Uterus (tissue), 4 donors: ENCODE data around the gene SH3YL1. TPM values are rescaled to one million over a fixed set of nuclear protein-coding genes. Genes with fewer than 3 reads are reported as not detected.

Experiments
- DNase-seq, 2 donors: peaks; one replicate each; pipeline ENCODE4 v3.0.0-alpha.2; 2019 to 2020
- H3K27ac ChIP-seq, 2 donors: fragments of 200-600 bp; sonication (generic); 1 replicate in 1 of 2; 2 replicates in 1 of 2; pipeline ENCODE4 v1.5.1; 2016 to 2018
- H3K27me3 ChIP-seq, 2 donors: fragments of 200-600 bp; sonication (generic); one replicate each; pipeline ENCODE4 v1.5.1; 2018 to 2019; ENCODE audit warnings: control low read depth in 1 of 2
- H3K36me3 ChIP-seq, 2 donors: fragments of 200-600 bp; sonication (generic); one replicate each; pipeline ENCODE4 v1.5.1; 2019; ENCODE audit warnings: control low read depth in 1 of 2
- H3K4me1 ChIP-seq, 2 donors: fragments of 200-600 bp; sonication (generic); one replicate each; pipeline ENCODE4 v1.5.1; 2018 to 2019; ENCODE audit warnings: control low read depth in 1 of 2
- H3K4me3 ChIP-seq, 2 donors: fragments of 200-600 bp; sonication (generic); 1 replicate in 1 of 2; 2 replicates in 1 of 2; pipeline ENCODE4 v1.5.1; 2018 to 2019; ENCODE audit warnings: mild to moderate bottlenecking in 1 of 2
- H3K9me3 ChIP-seq, 2 donors: fragments of 200-600 bp; sonication (generic); one replicate each; pipeline ENCODE4 v1.5.1; 2019; ENCODE audit warnings: control low read depth in 1 of 2
- POLR2A ChIP-seq, 2 donors: fragments of 450-650 bp; IDR thresholded peaks; one replicate each; pipeline ENCODE4 v1.6.1; 2016; ENCODE audit warnings: antibody characterized with exemption in 2 of 2, mild to moderate bottlenecking in 1 of 2, moderate library complexity in 1 of 2
- intact Hi-C: fragments of 100-400 bp; cut with DNase I; formaldehyde crosslinking; loops from one replicate; pipeline ENCODE4 v1.15.1; 2023; ENCODE audit warnings: low total_unique reads
- total RNA-seq, 4 donors: library from RNA; depleted of rRNA in 3 of 4; stranded (reverse); fragments of >200 nt in 3 of 4; gene quantifications; one replicate each; pipeline versions ENCODE4 v1.1.0 to v1.2.4, GENCODE V29; 2014 to 2023
- TF ChIP-seq, protein P1 (sequence below), 4 experiments: fragments of 200-600 bp in 2 of 4; fragments of 450-650 bp in 2 of 4; sonication (generic) in 2 of 4; IDR thresholded peaks; one replicate each; pipeline ENCODE4 v1.5.1; 2016 to 2019; ENCODE audit warnings: antibody characterized with exemption in 4 of 4, mild to moderate bottlenecking in 2 of 4, moderate library complexity in 1 of 4
- donor health status: DM: yes; HTN: yes; CAD: no.

Gene SH3YL1
- total RNA-seq, 4 donors from 2014 or later = 6.9 to 113 (median 55.5) TPM

GRCh38 chr2:202945-203344, 60.9 kb downstream of the SH3YL1 start:
- H3K27ac ChIP-seq = no peak overlapping the region
- no peak overlapping the region for H3K4me3 ChIP-seq
- H3K4me1 ChIP-seq = no peaks in the 10 kb centered on the region
- TF ChIP-seq POLR2A (IDR thresholded peaks at IDR 0.05) = no peak
- TF ChIP-seq, protein P1, sequence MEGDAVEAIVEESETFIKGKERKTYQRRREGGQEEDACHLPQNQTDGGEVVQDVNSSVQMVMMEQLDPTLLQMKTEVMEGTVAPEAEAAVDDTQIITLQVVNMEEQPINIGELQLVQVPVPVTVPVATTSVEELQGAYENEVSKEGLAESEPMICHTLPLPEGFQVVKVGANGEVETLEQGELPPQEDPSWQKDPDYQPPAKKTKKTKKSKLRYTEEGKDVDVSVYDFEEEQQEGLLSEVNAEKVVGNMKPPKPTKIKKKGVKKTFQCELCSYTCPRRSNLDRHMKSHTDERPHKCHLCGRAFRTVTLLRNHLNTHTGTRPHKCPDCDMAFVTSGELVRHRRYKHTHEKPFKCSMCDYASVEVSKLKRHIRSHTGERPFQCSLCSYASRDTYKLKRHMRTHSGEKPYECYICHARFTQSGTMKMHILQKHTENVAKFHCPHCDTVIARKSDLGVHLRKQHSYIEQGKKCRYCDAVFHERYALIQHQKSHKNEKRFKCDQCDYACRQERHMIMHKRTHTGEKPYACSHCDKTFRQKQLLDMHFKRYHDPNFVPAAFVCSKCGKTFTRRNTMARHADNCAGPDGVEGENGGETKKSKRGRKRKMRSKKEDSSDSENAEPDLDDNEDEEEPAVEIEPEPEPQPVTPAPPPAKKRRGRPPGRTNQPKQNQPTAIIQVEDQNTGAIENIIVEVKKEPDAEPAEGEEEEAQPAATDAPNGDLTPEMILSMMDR (IDR thresholded peaks at IDR 0.05) = no peak
- no peak for DNase-seq
- no peaks in the 10 kb centered on the region for H3K36me3 ChIP-seq
- no peaks in the 10 kb centered on the region for H3K9me3 ChIP-seq
- no peaks in the 10 kb centered on the region for H3K27me3 ChIP-seq
- intact Hi-C loops = no loop called here

DNA sequence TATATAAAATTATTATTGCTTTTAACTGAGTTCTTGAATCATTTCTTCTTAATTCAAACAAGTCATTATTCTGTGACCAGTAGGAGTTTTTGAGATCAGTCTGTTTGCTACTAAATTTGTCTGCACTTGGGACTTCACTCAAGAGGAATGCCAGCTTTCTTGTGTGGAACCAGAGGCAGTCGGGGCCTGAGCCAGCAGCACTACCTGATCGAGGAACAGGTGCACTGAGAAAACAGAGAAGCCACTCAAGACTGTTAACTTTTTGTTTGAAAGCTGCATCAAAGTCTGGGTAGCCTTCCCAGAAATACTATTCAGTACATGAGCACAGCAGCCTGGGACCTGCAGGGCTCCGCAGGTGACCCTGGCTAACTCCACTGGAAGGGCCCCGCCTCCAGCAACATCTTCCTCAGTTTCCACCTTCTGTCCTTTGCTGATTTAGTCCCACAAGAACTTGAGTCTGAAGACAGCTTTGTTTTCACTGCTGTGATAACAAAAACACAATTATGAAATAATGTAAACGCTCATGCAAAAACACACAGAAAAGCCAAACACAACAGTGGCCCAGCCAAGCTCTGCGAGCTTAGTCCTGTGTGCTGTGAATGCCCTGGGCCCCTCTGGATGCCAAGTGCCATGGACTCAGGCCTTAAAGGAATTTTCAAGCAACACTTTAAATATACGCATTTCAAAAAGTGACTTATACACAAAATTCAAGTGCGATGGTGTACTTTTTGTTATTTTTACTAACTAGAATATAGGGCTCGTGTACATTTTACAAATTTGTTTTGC, 62.0 kb downstream of the SH3YL1 start:
- H3K27me3 ChIP-seq = no peaks in the 10 kb centered on the region
- H3K4me3 ChIP-seq = no peak overlapping the region
- no peak overlapping the region for H3K27ac ChIP-seq
- DNase-seq = no peak
- no peaks in the 10 kb centered on the region for H3K9me3 ChIP-seq
- intact Hi-C loops = no loop called here
- no peak for TF ChIP-seq POLR2A (IDR thresholded peaks at IDR 0.05)
- no peaks in the 10 kb centered on the region for H3K4me1 ChIP-seq
- no peaks in the 10 kb centered on the region for H3K36me3 ChIP-seq

DNA sequence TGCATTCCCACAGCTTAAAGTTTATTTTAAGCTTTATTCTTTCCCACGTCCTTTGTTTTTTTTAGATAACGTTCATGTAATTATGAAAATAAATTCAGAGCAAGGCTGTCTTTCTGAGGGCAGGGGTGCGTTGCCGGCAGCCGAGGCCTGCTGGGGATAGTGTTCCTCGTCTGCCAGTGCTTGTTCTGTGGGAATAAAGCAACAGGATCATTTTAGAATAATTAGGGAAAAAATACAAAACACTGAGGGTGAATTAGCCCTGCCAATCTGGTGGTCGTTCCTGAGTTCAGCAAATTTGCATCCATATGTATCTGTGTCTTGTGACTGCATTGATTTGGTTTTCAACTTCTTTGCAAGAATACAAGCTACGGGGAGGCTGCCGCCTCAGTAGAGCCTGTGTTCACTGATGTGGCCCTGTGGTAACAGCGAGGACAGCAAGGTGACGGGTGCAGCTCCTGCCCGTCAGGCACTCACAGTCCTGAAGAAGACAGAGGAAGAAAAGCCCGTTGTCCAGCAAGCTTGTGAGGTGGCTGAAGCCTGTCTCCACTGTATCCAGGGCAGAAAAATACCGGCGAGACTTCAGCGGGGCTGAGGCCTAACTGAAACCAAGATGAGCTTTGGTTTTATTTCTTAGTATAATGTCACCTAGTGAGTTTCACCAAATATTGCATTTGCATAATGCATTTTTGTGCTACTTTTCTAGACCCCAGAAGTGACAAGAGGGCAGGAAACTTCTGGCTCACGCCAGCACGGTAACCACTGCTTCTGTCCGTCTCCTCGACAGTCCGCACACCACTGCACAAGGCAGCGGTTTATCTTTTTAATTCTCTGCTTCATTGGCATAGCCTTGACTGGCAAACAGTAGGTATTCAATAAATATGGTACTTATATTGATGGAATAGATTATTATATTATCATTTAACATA, 64.5 kb downstream of the SH3YL1 start:
- no peaks in the 10 kb centered on the region for H3K27me3 ChIP-seq
- TF ChIP-seq, protein P1 (IDR thresholded peaks at IDR 0.05) = no peak
- no peak for TF ChIP-seq POLR2A (IDR thresholded peaks at IDR 0.05)
- intact Hi-C loops = no loop called here
- H3K4me3 ChIP-seq = no peak overlapping the region
- H3K27ac ChIP-seq = no peak overlapping the region
- H3K36me3 ChIP-seq = no peaks in the 10 kb centered on the region
- no peaks in the 10 kb centered on the region for H3K9me3 ChIP-seq
- no peak for DNase-seq
- no peaks in the 10 kb centered on the region for H3K4me1 ChIP-seq

- H3K4me1 ChIP-seq = no peaks in the 10 kb centered on the region
- TF ChIP-seq, protein P1 (IDR thresholded peaks at IDR 0.05) = no peak
- no peak for TF ChIP-seq POLR2A (IDR thresholded peaks at IDR 0.05)
- H3K4me3 ChIP-seq = no peak overlapping the region
- H3K36me3 ChIP-seq = no peaks in the 10 kb centered on the region
- H3K27ac ChIP-seq = no peak overlapping the region
- no peaks in the 10 kb centered on the region for H3K9me3 ChIP-seq
- intact Hi-C loops = no loop called here
- no peak for DNase-seq
- H3K27me3 ChIP-seq = no peaks in the 10 kb centered on the region
Observed at GRCh38 chr2:196406-196805, 67.4 kb downstream of the SH3YL1 start.

- intact Hi-C loops = no loop called here
- no peaks in the 10 kb centered on the region for H3K9me3 ChIP-seq
- TF ChIP-seq, protein P1 (IDR thresholded peaks at IDR 0.05) = no peak
- no peak for TF ChIP-seq POLR2A (IDR thresholded peaks at IDR 0.05)
- no peak overlapping the region for H3K4me3 ChIP-seq
- H3K36me3 ChIP-seq = no peaks in the 10 kb centered on the region
- DNase-seq = no peak
- H3K27me3 ChIP-seq = no peaks in the 10 kb centered on the region
- no peaks in the 10 kb centered on the region for H3K4me1 ChIP-seq
- H3K27ac ChIP-seq = no peak overlapping the region
Observed at GRCh38 chr2:195932-196331, 67.9 kb downstream of the SH3YL1 start.
